GM18517 (cell line): ENCODE data around the gene SLC22A23.

Experiments
- ATAC-seq: cut with Tn5 transposase; IDR thresholded peaks from one replicate; pipeline ENCODE4 v1.9.1; 2021; ENCODE audit warnings: mild to moderate bottlenecking, moderate library complexity; ENCODE audit not compliant: unreplicated experiment

SLC22A23 gene, protein sequence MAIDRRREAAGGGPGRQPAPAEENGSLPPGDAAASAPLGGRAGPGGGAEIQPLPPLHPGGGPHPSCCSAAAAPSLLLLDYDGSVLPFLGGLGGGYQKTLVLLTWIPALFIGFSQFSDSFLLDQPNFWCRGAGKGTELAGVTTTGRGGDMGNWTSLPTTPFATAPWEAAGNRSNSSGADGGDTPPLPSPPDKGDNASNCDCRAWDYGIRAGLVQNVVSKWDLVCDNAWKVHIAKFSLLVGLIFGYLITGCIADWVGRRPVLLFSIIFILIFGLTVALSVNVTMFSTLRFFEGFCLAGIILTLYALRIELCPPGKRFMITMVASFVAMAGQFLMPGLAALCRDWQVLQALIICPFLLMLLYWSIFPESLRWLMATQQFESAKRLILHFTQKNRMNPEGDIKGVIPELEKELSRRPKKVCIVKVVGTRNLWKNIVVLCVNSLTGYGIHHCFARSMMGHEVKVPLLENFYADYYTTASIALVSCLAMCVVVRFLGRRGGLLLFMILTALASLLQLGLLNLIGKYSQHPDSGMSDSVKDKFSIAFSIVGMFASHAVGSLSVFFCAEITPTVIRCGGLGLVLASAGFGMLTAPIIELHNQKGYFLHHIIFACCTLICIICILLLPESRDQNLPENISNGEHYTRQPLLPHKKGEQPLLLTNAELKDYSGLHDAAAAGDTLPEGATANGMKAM

GRCh38 chr6:3456898-3457709, at the start of gene SLC22A23:
TSS of gene SLC22A23 (minus strand) at chr6:3457050. CDS start at chr6:3456559, 491 bp downstream.
- ATAC-seq = no peak

- ATAC-seq = no peak
Measured at GRCh38 chr6:3506200-3506599, 49.4 kb upstream of the SLC22A23 start.

- no peak for ATAC-seq
Measured at GRCh38 chr6:3504938-3505805, 48.3 kb upstream of the SLC22A23 start.

DNA sequence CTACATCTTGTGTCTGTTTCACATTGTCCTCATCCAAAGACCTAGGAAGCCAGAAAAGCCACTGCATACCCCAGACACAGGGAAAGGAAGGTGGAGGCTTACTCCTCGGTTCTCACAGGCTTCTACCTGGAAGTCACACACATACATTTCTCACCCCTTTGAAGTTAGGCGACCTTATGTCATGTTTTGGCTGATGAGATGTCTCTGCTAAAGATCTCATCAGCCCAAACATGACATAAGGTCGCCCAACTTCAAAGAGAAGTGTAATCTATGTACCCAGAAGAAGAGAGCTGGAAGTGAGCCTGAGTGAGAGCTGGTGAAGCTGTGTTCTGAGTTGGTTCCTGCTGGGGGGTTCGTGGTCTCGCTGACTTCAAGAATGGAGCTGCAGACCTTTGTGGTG, 47.5 kb upstream of the SLC22A23 start:
- ATAC-seq = no peak

GRCh38 chr6:3501826-3502500, 45.1 kb upstream of the SLC22A23 start:
- no peak for ATAC-seq

DNA sequence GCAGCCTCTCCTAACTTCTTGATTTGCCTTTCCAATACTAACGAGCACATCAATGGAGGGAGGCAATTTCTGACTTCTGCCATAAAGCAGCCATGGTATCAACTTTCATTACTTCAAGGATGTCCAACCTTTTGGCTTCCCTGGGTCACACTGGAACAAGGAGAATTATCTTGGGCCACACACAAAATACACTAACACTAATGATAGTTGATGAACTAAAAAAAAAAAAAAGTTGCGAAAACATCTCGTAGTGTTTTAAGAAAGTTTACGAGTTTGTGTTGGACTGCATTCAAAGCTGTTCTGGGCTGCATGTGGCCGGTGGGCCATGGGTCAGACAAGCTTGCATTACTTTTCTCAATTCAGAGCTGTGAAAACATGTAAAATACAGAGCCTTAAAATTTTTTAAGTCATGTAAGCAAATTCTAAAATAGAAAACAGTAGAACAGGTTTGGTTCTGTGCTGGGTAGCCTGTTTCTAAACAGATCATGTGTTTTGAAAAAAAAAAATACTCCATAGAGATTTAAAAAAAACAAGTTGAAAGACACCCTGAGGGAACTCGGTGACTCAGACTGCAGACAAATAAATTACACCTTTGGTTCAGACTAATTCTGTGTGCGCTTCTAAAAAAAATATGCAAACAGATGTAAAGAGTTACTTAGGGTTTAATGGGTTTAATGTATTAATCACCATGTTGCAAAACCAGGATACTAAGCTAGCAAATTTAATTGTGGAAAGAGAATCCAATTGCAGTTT, 43.6 kb upstream of the SLC22A23 start:
- ATAC-seq = no peak

DNA sequence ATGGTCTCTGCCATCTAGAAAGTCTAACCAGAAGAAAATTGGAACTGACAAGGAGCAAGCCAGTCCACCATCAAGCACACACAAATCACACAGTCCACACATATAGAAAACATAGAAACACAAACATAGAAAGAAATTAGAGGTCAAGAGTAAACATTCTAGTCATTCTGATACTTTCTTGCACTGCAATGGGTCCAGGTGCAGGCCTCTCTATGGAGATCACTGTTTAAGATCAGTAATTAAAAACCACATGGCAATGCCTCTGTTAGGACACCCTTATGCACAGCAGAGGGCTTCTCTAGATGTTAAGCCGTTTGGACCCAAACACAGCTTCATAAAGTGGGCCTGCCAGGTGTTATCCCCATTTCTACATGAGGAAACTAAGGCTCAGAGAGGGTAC, 42.8 kb upstream of the SLC22A23 start:
- ATAC-seq = no peak

DNA sequence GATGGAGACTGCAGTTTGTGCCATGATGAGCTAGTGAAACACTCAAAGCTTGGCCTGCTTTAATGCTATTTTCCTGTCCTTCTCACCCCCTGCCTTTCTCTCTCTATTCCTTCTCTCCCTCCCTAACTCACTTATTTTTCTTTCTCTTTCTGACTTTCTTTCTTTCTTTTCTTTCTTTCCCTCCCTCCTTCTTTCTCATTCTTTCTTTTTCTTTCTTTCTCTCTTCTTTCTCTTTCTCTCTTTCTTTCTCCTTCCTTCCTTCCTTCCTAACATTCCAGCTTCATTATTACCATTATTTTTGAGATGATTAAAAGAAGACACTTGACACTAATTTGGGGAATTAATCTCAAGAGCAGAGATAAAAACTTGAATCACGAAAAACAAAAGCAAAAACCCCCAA, 39.5 kb upstream of the SLC22A23 start:
- no peak for ATAC-seq

- no peak for ATAC-seq
Measured at GRCh38 chr6:3494391-3495100, 37.7 kb upstream of the SLC22A23 start.

GRCh38 chr6:3490625-3490980, 33.8 kb upstream of the SLC22A23 start:
- ATAC-seq = no peak

GRCh38 chr6:3489961-3490624, 33.2 kb upstream of the SLC22A23 start:
- no peak for ATAC-seq

DNA sequence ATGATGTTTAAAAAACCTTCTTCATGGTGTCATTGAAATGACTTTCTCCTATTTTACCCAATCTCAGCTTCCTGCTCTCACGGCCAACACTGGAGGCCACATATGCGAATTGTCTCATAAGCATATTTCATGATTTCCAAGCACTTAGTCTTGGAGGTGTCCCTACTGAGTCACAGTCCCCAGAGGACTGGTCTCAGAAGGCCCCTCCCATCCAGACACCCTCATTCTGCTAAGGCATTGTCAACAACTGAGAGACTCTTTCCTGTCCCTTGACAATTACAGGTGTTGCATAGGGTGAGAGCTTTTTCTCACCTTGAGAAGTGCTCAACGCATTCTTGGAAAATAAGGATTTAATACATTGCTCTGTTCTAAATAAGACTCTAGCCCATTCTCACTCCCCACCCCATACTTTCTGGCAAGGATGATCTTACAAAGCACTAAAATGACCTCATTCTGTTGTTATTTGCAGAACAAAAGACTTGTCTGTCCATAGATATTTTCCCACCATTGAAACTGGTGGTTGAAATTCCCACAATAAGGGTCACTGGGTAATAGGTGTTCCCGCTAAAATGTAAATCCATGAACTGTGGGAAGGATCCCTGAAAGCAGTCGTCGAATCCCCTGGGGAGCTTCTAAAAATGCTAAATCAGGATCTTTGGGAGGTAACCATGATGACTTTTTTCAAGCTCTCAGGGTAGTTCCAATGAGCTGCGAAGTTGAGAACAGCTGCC, 32.3 kb upstream of the SLC22A23 start:
- no peak for ATAC-seq

DNA sequence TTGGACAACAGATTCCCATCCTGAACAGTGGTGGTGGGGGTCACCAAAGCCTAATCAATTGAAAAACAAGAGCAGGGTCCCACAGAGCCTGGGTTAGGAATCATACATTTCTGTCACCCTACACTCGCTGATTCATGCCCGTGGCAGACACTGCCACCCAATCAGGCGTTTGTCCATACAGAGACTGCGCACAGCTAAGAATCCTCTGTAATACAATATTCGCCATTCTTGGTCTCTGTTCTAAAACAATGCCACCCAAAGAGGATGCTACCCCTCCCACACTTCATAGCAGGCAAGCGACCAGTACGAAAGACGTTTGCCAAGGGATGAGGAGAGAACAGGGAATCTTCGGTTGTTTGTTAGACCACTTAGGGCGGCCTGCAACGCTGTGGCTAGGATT, 28.1 kb upstream of the SLC22A23 start:
- ATAC-seq = no peak

- ATAC-seq = no peak
Measured at GRCh38 chr6:3484192-3484591, 27.3 kb upstream of the SLC22A23 start.

DNA sequence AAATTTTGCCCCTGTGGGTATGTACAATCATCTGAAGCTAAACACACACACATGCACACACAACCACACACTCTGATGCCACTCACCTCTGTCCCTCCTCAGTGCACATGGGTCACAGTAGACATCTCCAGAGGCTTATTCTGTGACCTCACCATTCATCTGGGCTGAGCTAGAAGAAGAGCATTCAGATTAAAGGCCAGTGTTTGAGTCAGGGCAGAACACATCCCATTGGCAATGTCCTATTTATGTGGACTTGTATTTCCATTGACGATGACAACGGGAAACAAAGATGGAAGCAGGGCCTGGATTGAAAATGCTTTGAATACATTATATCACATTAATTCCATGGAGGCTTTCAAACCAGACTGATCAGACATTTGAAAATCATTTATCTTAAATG, 26.8 kb upstream of the SLC22A23 start:
- ATAC-seq = no peak

- no peak for ATAC-seq
Measured at GRCh38 chr6:3482869-3483268, 26.0 kb upstream of the SLC22A23 start.

- no peak for ATAC-seq
Measured at GRCh38 chr6:3481640-3482039, 24.8 kb upstream of the SLC22A23 start.

DNA sequence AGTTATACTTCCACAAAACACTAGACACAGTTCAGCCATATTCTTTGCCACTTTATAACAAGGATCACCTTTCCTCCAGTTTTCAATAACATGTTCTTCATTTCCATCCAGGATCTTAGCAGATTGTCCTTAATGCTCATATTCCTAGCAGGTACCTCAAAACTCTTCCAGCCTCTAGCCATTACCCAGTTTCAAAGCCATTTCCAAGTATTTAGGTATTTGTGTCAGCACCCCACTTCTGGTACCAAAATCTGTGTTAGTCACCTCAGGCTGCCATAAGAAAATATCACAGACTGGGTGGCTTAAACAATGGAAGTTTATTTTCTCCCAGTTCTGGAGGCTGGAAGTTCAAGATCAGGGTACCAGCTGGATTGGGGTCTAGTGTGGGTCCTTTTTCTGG, 23.2 kb upstream of the SLC22A23 start:
- no peak for ATAC-seq
